CD4-positive, CD25-positive, alpha-beta regulatory T cell (primary cell): ENCODE results near the gene ACTG1. TPM values are rescaled to one million over a fixed set of nuclear protein-coding genes. Genes with fewer than 3 reads are reported as not detected.

ENCODE experiments used
- ATAC-seq, 2 donors: fragments of 150-1000 bp; cut with Tn5 transposase; one replicate each; pipeline ENCODE4 v1.10.0; 2021; ENCODE audit warnings: low read depth in 2 of 2, moderate number of reproducible peaks in 2 of 2, moderate library complexity in 1 of 2
- DNase-seq, 3 donors: peaks; one replicate each; pipeline versions ENCODE4 v3.0.0 to v3.0.0-alpha.2; 2012 to 2022; ENCODE audit warnings: mixed read lengths in 1 of 3
- H3K27ac ChIP-seq: one replicate; pipeline ENCODE4 v1.7.0; 2013; ENCODE audit warnings: mild to moderate bottlenecking, low read length; ENCODE audit not compliant: insufficient read depth, poor library complexity, severe bottlenecking
- H3K27me3 ChIP-seq: one replicate; pipeline ENCODE4 v1.7.0; 2013; ENCODE audit warnings: low read length; ENCODE audit not compliant: control insufficient read depth, insufficient read depth
- H3K36me3 ChIP-seq: one replicate; pipeline ENCODE4 v1.7.0; 2013; ENCODE audit warnings: mild to moderate bottlenecking, low read length, moderate library complexity; ENCODE audit not compliant: control insufficient read depth, insufficient read depth
- H3K4me1 ChIP-seq: 2 replicates; pipeline ENCODE4 v1.7.0; 2013; ENCODE audit warnings: mild to moderate bottlenecking, low read length; ENCODE audit not compliant: insufficient read depth, control insufficient read depth, poor library complexity, severe bottlenecking
- H3K4me3 ChIP-seq: one replicate; pipeline ENCODE4 v1.7.0; 2013; ENCODE audit warnings: low read depth, mild to moderate bottlenecking, low read length, moderate library complexity
- H3K9me3 ChIP-seq, 2 experiments: 1 replicate in 1 of 2; 2 replicates in 1 of 2; pipeline ENCODE4 v1.7.0; 2013; ENCODE audit warnings: low read length in 2 of 2, mild to moderate bottlenecking in 1 of 2, moderate library complexity in 1 of 2; ENCODE audit not compliant: control insufficient read depth in 2 of 2
- H3K27ac Mint-ChIP-seq, 3 donors: one replicate each; pipeline ENCODE4 v1.8.0; 2020 to 2022; ENCODE audit warnings: mild to moderate bottlenecking in 3 of 3, mixed read lengths in 3 of 3, moderate library complexity in 2 of 3
- H3K27me3 Mint-ChIP-seq: one replicate; pipeline ENCODE4 v1.8.0; 2022; ENCODE audit warnings: mild to moderate bottlenecking, mixed read lengths
- H3K36me3 Mint-ChIP-seq: one replicate; pipeline ENCODE4 v1.8.0; 2020; ENCODE audit warnings: mixed read lengths
- H3K4me1 Mint-ChIP-seq, 4 donors: one replicate each; pipeline ENCODE4 v1.8.0; 2020 to 2022; ENCODE audit warnings: mixed read lengths in 4 of 4, mild to moderate bottlenecking in 1 of 4
- H3K4me3 Mint-ChIP-seq, 4 donors: one replicate each; pipeline ENCODE4 v1.8.0; 2020 to 2022; ENCODE audit warnings: mild to moderate bottlenecking in 4 of 4, mixed read lengths in 4 of 4, moderate library complexity in 3 of 4
- H3K9me3 Mint-ChIP-seq, 7 donors: one replicate each; pipeline ENCODE4 v1.8.0; 2020 to 2022; ENCODE audit warnings: mixed read lengths in 7 of 7, mild to moderate bottlenecking in 3 of 7, moderate library complexity in 2 of 7
- polyA plus RNA-seq, 4 donors: library from polyadenylated mRNA; unstranded; fragments of 300-500 nt; fragmentation: Illumina TruSeq; gene quantifications; one replicate each; pipeline ENCODE4 v1.2.3, GENCODE V29; 2021
- total RNA-seq: library from RNA; stranded (reverse); gene quantifications from one replicate; pipeline ENCODE4 v1.2.3, GENCODE V29; 2022

The ACTG1 gene
- total and polyA plus RNA-seq, 5 donors from 2014 or later = 1,684 to 2,724 (median 2,347) TPM

GRCh38 chr17:81553616-81554181 is 41.1 kb upstream of the ACTG1 start:
- H3K9me3 Mint-ChIP-seq = no peaks in the 10 kb centered on the region

DNA sequence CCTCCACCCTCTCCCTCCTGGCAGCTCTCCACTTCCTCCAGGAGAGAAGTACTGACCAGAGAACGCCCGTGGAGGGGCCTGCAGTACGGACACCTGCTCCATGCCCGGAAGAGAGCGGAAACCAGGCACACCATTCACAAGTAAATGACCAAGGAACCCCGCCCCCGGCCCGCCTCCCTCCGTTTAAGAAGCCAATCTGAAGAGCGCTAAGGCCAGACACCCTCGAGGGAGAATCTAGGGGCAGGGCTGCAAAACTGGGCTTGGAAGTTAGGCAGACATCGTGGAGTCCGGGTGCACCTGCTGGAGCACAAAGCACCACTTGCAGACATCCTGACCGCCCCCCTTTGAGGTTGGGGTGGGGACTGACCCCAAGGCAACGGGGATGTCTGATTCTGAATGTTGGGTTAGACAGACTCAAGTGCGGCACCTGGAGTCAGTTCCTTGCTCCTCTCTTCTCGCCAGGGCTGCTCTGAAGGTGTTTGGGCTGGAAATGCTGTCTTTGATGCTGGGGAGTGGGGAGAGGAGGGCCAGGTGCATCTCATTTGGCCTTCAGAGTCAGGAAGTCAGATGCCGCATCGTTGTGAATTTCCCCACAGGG is 40.5 kb upstream of the ACTG1 start:
- peaks cover 6% of the 10 kb centered on the region for H3K36me3 Mint-ChIP-seq
- peaks cover 0 to 42% (median 10%) of the 10 kb centered on the region in 4 donors for H3K4me1 Mint-ChIP-seq
- peaks cover 6% of the 10 kb centered on the region for H3K36me3 ChIP-seq
- H3K27ac ChIP-seq = peak overlapping the region; percentile 84
- no peaks in the 10 kb centered on the region for H3K27me3 ChIP-seq
- peak; percentile 75 to 94 (median 79) for DNase-seq
- peak overlapping the region; percentile 79 for H3K4me3 ChIP-seq
- peak; percentile 69 to 75 for ATAC-seq
- H3K9me3 Mint-ChIP-seq = no peaks in the 10 kb centered on the region
- peak overlapping the region; percentile 91 to 98 (median 94) for H3K4me3 Mint-ChIP-seq
- H3K27me3 Mint-ChIP-seq = peaks cover 5% of the 10 kb centered on the region
- H3K4me1 ChIP-seq = peaks cover 26% of the 10 kb centered on the region
- peak overlapping the region; percentile 88 to 94 (median 90) for H3K27ac Mint-ChIP-seq
- no peaks in the 10 kb centered on the region for H3K9me3 ChIP-seq

More at GRCh38 chr17:81553616-81554181, 41.1 kb upstream of the ACTG1 start:
- peak overlapping the region; percentile 91 to 98 (median 94) for H3K4me3 Mint-ChIP-seq
- ATAC-seq = no peak
- Histone ChIP-seq H3K4me3 (peak overlapping the region; percentile 79), H3K4me1 (peaks cover 26% of the 10 kb centered on the region), H3K27ac (peak overlapping the region; percentile 84), H3K27me3 (no peaks in the 10 kb centered on the region), H3K9me3 (no peaks in the 10 kb centered on the region), H3K36me3 (peaks cover 10% of the 10 kb centered on the region)
- H3K27me3 Mint-ChIP-seq = peaks cover 5% of the 10 kb centered on the region
- peaks cover 0 to 42% (median 10%) of the 10 kb centered on the region in 4 donors for H3K4me1 Mint-ChIP-seq
- peak overlapping the region; percentile 20 to 90 (median 88) for H3K27ac Mint-ChIP-seq
- DNase-seq = no peak
- H3K36me3 Mint-ChIP-seq = peaks cover 6% of the 10 kb centered on the region

DNA sequence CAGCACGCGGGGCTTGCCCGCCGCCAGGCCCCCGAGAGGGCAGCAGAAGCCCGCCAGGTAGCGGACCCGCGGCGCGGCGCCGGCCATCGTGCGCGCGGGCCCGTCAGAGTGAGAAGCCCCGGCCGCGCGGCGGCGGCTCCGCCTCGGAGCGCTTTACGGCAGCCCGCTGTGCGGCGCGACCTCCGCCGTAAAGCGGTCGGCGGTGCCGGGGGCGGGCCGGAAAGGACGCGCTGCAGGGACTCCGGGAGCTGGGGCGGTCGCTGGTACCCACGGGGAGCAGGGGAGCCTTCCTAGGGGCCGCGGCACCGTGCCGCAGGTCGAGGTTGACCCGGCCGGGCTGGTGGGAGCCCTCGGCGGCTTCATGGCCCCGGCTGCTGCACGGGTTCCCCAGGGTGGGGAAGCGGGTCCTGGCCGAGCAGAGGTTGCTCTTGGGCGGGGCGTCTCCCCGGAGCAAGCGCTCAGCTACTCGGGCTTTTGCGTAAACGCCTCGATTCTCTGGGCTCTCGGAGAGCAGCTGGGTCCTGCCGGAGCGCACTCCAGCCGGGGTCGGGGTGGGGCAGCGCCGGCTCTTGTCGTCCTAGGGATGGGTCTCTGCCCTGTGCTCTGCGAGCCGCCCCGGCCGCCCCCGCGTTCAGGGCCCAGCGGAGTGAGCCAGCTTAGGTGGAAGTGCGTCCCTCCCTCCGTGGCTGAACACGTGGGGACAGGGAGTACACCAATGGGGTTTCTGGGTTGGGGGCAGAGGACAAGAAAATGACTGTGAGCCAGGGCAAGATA is 39.8 kb upstream of the ACTG1 start, which contains the start of gene FAAP100:
Gene FAAP100 (minus strand): TSS at position 110 of the 774 bp plus-strand sequence. CDS start 23 bp downstream, at position 87.
- Histone ChIP-seq H3K4me3 (peak within 1 kb of the TSS; percentile 79), H3K27ac (peak within 1 kb of the TSS; percentile 84), H3K27me3 (no peaks in the 10 kb centered on the region), H3K36me3 (peaks cover 7% of the 10 kb centered on the region), H3K9me3 (no peaks in the 10 kb centered on the region), H3K4me1 (peaks cover 26% of the 10 kb centered on the region)
- Mint-ChIP-seq H3K4me3 (peak within 1 kb of the TSS; percentile 91 to 98 (median 94)), H3K27me3 (peaks cover 5% of the 10 kb centered on the region), H3K9me3 (no peaks in the 10 kb centered on the region), H3K36me3 (peaks cover 6% of the 10 kb centered on the region), H3K27ac (peak within 1 kb of the TSS; percentile 88 to 94 (median 90)), H3K4me1 (peaks cover 0 to 42% (median 10%) of the 10 kb centered on the region in 4 donors)
- DNase-seq (peak; percentile 74 to 91 (median 87)), ATAC-seq (peak; percentile 63 to 72)

DNA sequence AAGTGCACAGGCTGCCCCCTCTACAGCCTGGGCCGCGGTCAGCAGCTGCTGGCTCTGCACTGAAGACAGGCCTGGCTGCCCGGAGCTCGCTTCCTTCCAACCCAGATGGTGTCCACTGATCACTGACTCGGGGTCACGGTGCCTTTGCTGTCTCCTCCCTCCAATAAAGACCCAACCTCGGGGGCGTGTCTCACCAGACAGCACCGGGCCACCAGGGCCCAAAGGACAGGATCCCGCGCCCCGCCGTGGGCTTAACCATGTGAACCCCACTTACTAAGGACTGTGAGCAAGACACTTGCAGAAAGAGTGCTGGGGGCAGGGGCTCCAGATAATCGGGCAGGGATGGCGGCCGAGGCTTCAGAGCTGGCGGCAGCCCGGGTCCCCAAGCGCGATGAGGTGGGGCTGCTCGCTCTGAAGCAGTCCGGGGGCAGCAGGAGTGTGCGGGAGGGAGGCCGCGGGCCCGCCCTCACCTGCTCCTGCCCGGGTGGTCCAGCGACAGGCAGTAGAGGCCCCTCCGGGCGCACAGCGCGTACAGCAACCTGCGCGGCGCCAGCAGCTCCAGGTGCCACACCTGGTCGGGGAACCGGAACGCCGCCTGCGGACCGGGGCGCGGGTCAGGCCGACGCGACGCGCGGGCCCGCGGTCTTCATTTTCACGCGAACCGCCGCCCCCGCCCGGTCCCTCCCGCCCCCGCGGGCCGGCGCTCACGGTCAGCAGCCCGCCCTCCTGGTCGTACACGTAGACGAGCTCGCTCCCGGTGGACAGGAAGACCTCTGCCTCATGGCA is 39.1 kb upstream of the ACTG1 start:
- ATAC-seq (peak; percentile 0 to 2), DNase-seq (peak in 1 of 3 donors; percentile 20)
- Histone ChIP-seq H3K27me3 (no peaks in the 10 kb centered on the region), H3K4me3 (no peak overlapping the region), H3K9me3 (no peaks in the 10 kb centered on the region), H3K27ac (peak overlapping the region; percentile 84), H3K4me1 (peaks cover 26% of the 10 kb centered on the region), H3K36me3 (peaks cover 9% of the 10 kb centered on the region)
- Mint-ChIP-seq H3K4me1 (peaks cover 0 to 42% (median 10%) of the 10 kb centered on the region in 4 donors), H3K9me3 (no peaks in the 10 kb centered on the region), H3K36me3 (peaks cover 6% of the 10 kb centered on the region), H3K27me3 (peaks cover 5% of the 10 kb centered on the region), H3K27ac (peak overlapping the region; percentile 71 to 86 (median 78)), H3K4me3 (peak overlapping the region; percentile 86 to 93 (median 93))

DNA sequence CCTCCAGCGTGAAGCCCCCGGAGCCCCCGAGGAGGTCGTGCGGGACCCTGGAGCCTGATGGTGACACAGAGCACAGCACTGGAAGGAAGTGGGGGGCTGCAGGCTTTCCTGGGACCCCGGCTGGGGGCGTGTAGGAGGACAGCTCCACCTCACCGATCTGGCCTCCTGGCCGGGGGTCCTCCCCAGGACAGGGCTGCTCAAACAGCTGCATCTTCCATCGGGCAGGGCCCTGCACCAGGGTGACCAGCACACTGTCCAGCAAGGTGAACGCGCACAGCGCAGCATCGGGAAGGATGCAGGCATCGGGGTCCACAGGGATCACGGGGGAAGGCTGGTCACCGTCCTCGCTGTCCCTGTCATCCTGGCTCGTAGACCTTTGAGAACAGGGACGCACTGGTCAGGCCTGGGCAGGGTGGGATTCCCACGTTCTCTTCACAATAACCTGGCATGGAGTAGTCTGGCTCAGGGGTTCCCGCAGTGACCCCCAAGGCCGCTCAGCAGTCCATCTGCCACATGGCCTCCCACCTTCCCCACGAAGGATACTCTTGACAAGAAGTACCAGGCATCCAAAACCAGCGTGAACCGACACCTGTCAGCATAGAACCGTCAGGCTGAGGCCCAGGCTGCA is 38.3 kb upstream of the ACTG1 start:
- DNase-seq = no peak
- H3K36me3 Mint-ChIP-seq = peaks cover 10% of the 10 kb centered on the region
- Histone ChIP-seq H3K27ac (no peak overlapping the region), H3K4me1 (peaks cover 26% of the 10 kb centered on the region), H3K36me3 (peaks cover 16% of the 10 kb centered on the region), H3K9me3 (no peaks in the 10 kb centered on the region), H3K27me3 (no peaks in the 10 kb centered on the region), H3K4me3 (no peak overlapping the region)
- peaks cover 5% of the 10 kb centered on the region for H3K27me3 Mint-ChIP-seq
- peak overlapping the region; percentile 86 to 93 (median 92) for H3K4me3 Mint-ChIP-seq
- no peak for ATAC-seq
- H3K9me3 Mint-ChIP-seq = no peaks in the 10 kb centered on the region
- H3K4me1 Mint-ChIP-seq = peaks cover 0 to 42% (median 11%) of the 10 kb centered on the region in 4 donors
- peak overlapping the region; percentile 69 to 86 (median 78) for H3K27ac Mint-ChIP-seq

GRCh38 chr17:81550285-81550684 is 37.7 kb upstream of the ACTG1 start:
- peaks cover 10% of the 10 kb centered on the region for H3K36me3 Mint-ChIP-seq
- peaks cover 0 to 42% (median 12%) of the 10 kb centered on the region in 4 donors for H3K4me1 Mint-ChIP-seq
- Histone ChIP-seq H3K36me3 (peaks cover 18% of the 10 kb centered on the region), H3K4me3 (no peak overlapping the region), H3K4me1 (peaks cover 26% of the 10 kb centered on the region), H3K9me3 (no peaks in the 10 kb centered on the region), H3K27ac (no peak overlapping the region), H3K27me3 (no peaks in the 10 kb centered on the region)
- peak overlapping the region in 2 of 3 donors; percentile 46 to 78 for H3K27ac Mint-ChIP-seq
- peaks cover 5% of the 10 kb centered on the region for H3K27me3 Mint-ChIP-seq
- no peaks in the 10 kb centered on the region for H3K9me3 Mint-ChIP-seq
- no peak for DNase-seq
- ATAC-seq = no peak
- peak overlapping the region; percentile 76 to 93 (median 88) for H3K4me3 Mint-ChIP-seq
